MM.1S (cell line): Measurements from ENCODE around the gene EIPR1.

Experiments
- DNase-seq: peaks from one replicate; pipeline ENCODE4 v3.0.0-alpha.2; 2015
- H2AFZ ChIP-seq: fragments of 300-600 bp; sonication (generic); 2 replicates; pipeline ENCODE4 v1.6.0; 2016; ENCODE audit warnings: antibody characterized with exemption, low read length
- H3F3A ChIP-seq: fragments of 300-600 bp; sonication (generic); 2 replicates; pipeline ENCODE4 v1.6.1; 2016; ENCODE audit warnings: mild to moderate bottlenecking, antibody characterized with exemption, low read length, moderate library complexity, mixed read lengths; ENCODE audit not compliant: insufficient read depth
- H3K27ac ChIP-seq: fragments of 300-600 bp; sonication (generic); 2 replicates; pipeline ENCODE4 v1.5.1; 2016; ENCODE audit warnings: mild to moderate bottlenecking, low read length
- H3K27me3 ChIP-seq: fragments of 300-600 bp; sonication (generic); replicated peaks from 2 replicates; pipeline ENCODE4 v1.6.0; 2016; ENCODE audit warnings: low read length; ENCODE audit not compliant: insufficient read depth
- H3K36me3 ChIP-seq: fragments of 300-600 bp; sonication (generic); replicated peaks from 2 replicates; pipeline ENCODE4 v1.6.1; 2016; ENCODE audit warnings: mild to moderate bottlenecking, low read length, mixed read lengths; ENCODE audit not compliant: insufficient read depth
- H3K4me1 ChIP-seq: fragments of 300-600 bp; sonication (generic); 2 replicates; pipeline ENCODE4 v1.6.1; 2016; ENCODE audit warnings: low read length, mixed read lengths
- H3K4me2 ChIP-seq: fragments of 300-600 bp; sonication (generic); 2 replicates; pipeline ENCODE4 v1.6.0; 2016; ENCODE audit warnings: low read depth, low read length
- H3K4me3 ChIP-seq: fragments of 300-600 bp; sonication (generic); 2 replicates; pipeline ENCODE4 v1.5.1; 2016; ENCODE audit warnings: low read length, mixed read lengths
- H3K79me2 ChIP-seq: fragments of 300-600 bp; sonication (generic); 2 replicates; pipeline ENCODE4 v1.6.1; 2016; ENCODE audit warnings: mixed run types, low read length, mixed read lengths
- H3K9ac ChIP-seq: fragments of 300-600 bp; sonication (generic); 2 replicates; pipeline ENCODE4 v1.6.1; 2016; ENCODE audit warnings: low read length, mixed read lengths
- H3K9me2 ChIP-seq: fragments of 300-600 bp; sonication (generic); replicated peaks from 2 replicates; pipeline ENCODE4 v1.6.1; 2016; ENCODE audit warnings: mild to moderate bottlenecking, low read length, mixed read lengths; ENCODE audit not compliant: insufficient read depth
- H3K9me3 ChIP-seq: fragments of 300-600 bp; sonication (generic); replicated peaks from 2 replicates; pipeline ENCODE4 v1.6.1; 2016; ENCODE audit warnings: mild to moderate bottlenecking, low read length, mixed read lengths; ENCODE audit not compliant: insufficient read depth
- H4K20me1 ChIP-seq: fragments of 300-600 bp; sonication (generic); 2 replicates; pipeline ENCODE4 v1.6.1; 2016; ENCODE audit warnings: mild to moderate bottlenecking, low read length, moderate library complexity, mixed read lengths; ENCODE audit not compliant: insufficient read depth
- EZH2 ChIP-seq: fragments of 300-600 bp; sonication (generic); optimal IDR thresholded peaks from 2 replicates; pipeline ENCODE3; 2017; ENCODE audit warnings: low read depth, mild to moderate bottlenecking, antibody characterized with exemption, low read length, mixed read lengths
- EZH2phosphoT487 ChIP-seq: fragments of 300-600 bp; sonication (generic); IDR thresholded peaks from 2 replicates; pipeline ENCODE4 v1.6.1; 2018; ENCODE audit warnings: antibody characterized with exemption, low read length
- TF ChIP-seq, protein P1 (sequence below): fragments of 300-600 bp; sonication (generic); IDR thresholded peaks from 2 replicates; pipeline ENCODE4 v1.5.1; 2016; ENCODE audit warnings: antibody characterized with exemption, low read length, mixed read lengths

EIPR1 gene

DNA sequence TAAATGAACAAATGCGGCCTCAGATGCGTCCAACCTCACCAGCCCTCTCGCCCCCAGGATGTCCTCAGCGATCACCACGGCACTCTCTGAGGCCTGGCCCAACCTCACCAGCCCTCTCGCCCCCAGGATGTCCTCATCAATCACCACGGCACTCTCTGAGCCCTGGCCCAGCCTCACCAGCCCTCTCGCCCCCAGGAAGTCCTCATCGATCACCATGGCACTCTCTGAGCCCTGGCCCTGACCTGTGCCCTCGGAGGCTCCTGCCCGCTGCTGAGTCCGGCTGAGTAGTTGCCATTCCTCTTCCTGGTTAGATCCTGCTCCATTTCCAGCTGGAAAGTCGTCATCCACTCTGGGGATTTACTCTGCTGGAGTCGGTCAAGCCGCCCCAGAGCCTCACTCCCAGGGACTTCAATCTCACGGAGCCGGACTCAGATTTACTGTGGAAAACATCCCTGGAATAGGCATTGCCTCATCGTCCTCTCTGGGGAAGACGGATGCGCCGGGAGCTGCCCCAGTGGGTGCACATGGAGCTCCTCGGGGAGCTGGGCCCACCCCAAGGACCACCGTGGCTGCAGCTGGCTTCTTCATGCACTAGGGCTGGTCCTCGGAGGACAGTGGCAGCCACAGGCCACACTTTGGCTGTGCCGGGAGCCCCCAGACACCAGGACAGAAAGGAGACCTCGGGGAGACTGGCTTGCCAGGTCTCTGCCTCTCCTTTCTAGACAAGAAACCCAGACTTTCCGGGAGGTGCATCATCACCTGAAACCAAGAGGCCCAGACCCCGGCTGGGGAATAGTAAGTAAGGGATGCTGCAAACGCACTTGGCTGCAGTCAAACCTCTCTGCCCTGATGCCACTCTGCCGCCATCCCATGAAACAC lies 230.6 kb downstream of the EIPR1 start:
- Histone ChIP-seq H3K79me2 (no peaks in the 10 kb centered on the region), H3K9ac (no peak overlapping the region), H3K4me1 (0 out of 2 replicates have a peak, but pooled peaks cover 5% of the 10 kb centered on the region), H3K36me3 (no peaks in the 10 kb centered on the region), H3K9me2 (no peaks in the 10 kb centered on the region), H3K9me3 (no peaks in the 10 kb centered on the region), H3F3A (no peaks in the 10 kb centered on the region), H3K27ac (no peak overlapping the region), H3K27me3 (no peaks in the 10 kb centered on the region), H2AFZ (no peak overlapping the region), H3K4me2 (no peak overlapping the region), H3K4me3 (no peak overlapping the region), H4K20me1 (no peaks in the 10 kb centered on the region)
- TF ChIP-seq, protein P1, sequence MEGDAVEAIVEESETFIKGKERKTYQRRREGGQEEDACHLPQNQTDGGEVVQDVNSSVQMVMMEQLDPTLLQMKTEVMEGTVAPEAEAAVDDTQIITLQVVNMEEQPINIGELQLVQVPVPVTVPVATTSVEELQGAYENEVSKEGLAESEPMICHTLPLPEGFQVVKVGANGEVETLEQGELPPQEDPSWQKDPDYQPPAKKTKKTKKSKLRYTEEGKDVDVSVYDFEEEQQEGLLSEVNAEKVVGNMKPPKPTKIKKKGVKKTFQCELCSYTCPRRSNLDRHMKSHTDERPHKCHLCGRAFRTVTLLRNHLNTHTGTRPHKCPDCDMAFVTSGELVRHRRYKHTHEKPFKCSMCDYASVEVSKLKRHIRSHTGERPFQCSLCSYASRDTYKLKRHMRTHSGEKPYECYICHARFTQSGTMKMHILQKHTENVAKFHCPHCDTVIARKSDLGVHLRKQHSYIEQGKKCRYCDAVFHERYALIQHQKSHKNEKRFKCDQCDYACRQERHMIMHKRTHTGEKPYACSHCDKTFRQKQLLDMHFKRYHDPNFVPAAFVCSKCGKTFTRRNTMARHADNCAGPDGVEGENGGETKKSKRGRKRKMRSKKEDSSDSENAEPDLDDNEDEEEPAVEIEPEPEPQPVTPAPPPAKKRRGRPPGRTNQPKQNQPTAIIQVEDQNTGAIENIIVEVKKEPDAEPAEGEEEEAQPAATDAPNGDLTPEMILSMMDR = no peak
- no peak for TF ChIP-seq EZH2
- no peak for TF ChIP-seq EZH2phosphoT487
- no peak for DNase-seq

DNA sequence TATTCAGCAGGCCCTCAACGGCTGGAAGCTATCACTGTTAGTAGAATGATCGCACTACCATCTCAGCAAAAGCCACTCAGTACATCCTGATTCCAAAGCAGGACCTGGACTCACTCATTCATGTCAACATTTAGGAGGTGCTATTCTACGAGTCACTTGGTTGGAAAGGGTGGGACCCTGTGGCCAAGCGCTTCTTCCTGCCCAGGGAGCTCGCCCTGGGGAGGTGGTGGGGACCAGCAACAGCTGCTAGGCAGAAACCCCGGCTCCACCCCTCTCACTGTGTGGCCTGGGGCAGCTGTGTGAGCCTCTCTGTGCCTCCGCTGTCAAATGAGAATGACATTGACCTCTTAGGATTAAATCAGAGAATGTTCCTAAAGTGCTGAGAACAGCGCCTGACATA lies 231.4 kb downstream of the EIPR1 start:
- H3K9me3 ChIP-seq = no peaks in the 10 kb centered on the region
- H3K9me2 ChIP-seq = no peaks in the 10 kb centered on the region
- no peak for DNase-seq
- H3K36me3 ChIP-seq = no peaks in the 10 kb centered on the region
- no peak overlapping the region for H2AFZ ChIP-seq
- no peak overlapping the region for H3K27ac ChIP-seq
- 0 out of 2 replicates have a peak, but pooled peaks cover 3% of the 10 kb centered on the region for H3K4me1 ChIP-seq
- H3K4me2 ChIP-seq = no peak overlapping the region
- no peak for TF ChIP-seq EZH2phosphoT487
- TF ChIP-seq, protein P1 = no peak
- TF ChIP-seq EZH2 = no peak
- no peaks in the 10 kb centered on the region for H3F3A ChIP-seq
- H3K27me3 ChIP-seq = no peaks in the 10 kb centered on the region
- H4K20me1 ChIP-seq = no peaks in the 10 kb centered on the region
- H3K9ac ChIP-seq = no peak overlapping the region
- no peaks in the 10 kb centered on the region for H3K79me2 ChIP-seq
- H3K4me3 ChIP-seq = no peak overlapping the region

DNA sequence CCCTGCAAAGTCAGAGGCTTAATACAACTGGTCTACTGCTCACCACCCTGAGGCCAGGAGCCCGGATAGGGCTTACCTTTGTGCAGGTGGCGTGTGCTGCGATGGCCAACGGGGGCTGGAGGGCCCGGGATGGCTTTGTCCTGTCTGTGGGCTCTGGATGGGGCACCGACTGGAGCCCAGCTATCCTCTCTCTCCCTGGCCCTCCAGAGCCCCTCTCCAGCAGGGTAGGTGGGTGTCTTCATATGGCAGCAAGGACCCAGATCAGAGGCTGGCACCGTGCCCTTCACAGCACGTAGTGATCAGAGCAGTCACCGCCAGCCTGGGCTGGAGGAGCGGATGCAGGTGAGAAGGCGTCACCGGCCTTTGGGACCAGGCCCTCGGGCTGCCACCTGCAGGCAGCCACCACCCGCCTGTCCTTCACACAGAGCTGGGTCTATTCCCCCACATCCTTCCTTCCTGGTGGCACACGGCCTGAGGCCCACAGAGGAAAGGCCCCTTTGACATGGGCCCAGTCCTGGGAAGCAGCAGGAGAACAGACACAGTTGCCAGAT lies 232.1 kb downstream of the EIPR1 start:
- TF ChIP-seq EZH2phosphoT487 (no peak), EZH2 (no peak)
- TF ChIP-seq, protein P1 = no peak
- Histone ChIP-seq H3F3A (no peaks in the 10 kb centered on the region), H3K79me2 (no peaks in the 10 kb centered on the region), H3K4me2 (no peak overlapping the region), H2AFZ (no peak overlapping the region), H3K36me3 (no peaks in the 10 kb centered on the region), H4K20me1 (no peaks in the 10 kb centered on the region), H3K27ac (no peak overlapping the region), H3K9ac (no peak overlapping the region), H3K27me3 (no peaks in the 10 kb centered on the region), H3K4me1 (no peaks in the 10 kb centered on the region), H3K9me3 (no peaks in the 10 kb centered on the region), H3K9me2 (no peaks in the 10 kb centered on the region), H3K4me3 (no peak overlapping the region)
- no peak for DNase-seq
